HUES6 (cell line): ENCODE measurements around the gene METAP1D.
"Not testable (repeated sequence)": the region's sequence is repeated elsewhere in the genome, so short reads cannot be mapped to it uniquely, and the experiment has no call there.

ENCODE experiments used
- H3K27ac ChIP-seq: 2 replicates; pipeline ENCODE4 v1.7.0; 2013; ENCODE audit warnings: low read depth, mild to moderate bottlenecking, low read length, inconsistent platforms
- H3K27me3 ChIP-seq: 2 replicates; pipeline ENCODE4 v1.6.1; 2013; ENCODE audit warnings: low read length; ENCODE audit not compliant: control insufficient read depth, insufficient read depth
- H3K36me3 ChIP-seq: 2 replicates; pipeline ENCODE4 v1.6.1; 2013; ENCODE audit warnings: low read length; ENCODE audit not compliant: control insufficient read depth, insufficient read depth
- H3K4me1 ChIP-seq: 2 replicates; pipeline ENCODE4 v1.6.1; 2013; ENCODE audit warnings: low read length; ENCODE audit not compliant: control insufficient read depth, insufficient read depth
- H3K4me3 ChIP-seq: 2 replicates; pipeline ENCODE4 v1.5.1; 2013; ENCODE audit warnings: low read depth, low read length
- H3K9ac ChIP-seq: one replicate; pipeline ENCODE4 v1.6.1; 2013; ENCODE audit warnings: mild to moderate bottlenecking, low read length
- H3K9me3 ChIP-seq: 2 replicates; pipeline ENCODE4 v1.6.1; 2013; ENCODE audit warnings: low read depth, low read length; ENCODE audit not compliant: control insufficient read depth, insufficient read depth

Gene METAP1D

DNA sequence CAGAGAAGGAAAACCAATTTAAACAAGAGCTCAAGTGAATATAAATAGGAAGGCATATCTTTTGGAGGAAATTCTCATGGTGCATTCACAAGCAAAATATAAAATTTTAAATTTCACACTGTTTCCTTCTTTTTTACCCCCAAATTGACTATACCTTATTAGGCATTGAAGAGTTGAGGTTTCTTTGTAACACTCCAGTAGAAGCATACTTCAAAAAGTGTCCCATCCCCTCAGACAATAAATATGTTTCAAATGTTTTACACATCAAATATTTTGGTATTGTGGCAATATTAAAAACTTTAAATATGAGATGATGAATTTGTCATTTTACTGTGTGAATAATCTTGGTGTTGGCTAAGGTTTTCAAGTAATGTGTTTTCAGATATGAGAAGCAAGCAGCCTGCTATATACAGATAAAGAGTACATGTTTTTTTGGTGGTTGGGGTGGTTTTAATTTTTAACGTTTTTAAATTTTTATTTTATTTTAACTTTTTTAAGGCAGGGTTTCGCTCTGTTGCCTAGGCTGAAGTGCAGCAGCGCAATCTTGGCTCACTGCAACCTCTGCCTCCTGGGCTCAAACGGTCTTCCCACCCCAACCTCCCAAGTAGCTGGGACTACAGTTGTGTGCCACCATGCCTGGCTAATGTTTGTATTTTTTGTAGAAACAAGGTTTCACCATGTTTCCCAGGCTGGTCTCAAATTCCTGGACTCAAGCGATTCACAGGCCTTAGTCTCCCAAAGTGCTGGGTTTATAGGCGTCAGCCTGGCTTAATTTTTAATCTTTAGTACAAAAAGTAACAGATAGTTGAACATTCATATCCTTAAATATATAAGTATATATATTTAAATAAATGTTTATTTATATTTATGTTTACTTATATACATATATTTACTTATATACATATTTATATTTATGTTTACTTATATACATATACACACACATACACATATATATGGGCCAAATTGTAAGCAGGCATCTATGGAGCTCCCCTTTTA is 49.1 kb downstream of the METAP1D start:
- no peaks in the 10 kb centered on the region for H3K27me3 ChIP-seq
- no peak overlapping the region for H3K4me3 ChIP-seq
- no peaks in the 10 kb centered on the region for H3K36me3 ChIP-seq
- H3K27ac ChIP-seq, result no peak overlapping the region
- peaks cover 5% of the 10 kb centered on the region; the same call in 1 of the 2 replicates for H3K4me1 ChIP-seq
- H3K9me3 ChIP-seq, result no peaks in the 10 kb centered on the region
- no peak overlapping the region for H3K9ac ChIP-seq

DNA sequence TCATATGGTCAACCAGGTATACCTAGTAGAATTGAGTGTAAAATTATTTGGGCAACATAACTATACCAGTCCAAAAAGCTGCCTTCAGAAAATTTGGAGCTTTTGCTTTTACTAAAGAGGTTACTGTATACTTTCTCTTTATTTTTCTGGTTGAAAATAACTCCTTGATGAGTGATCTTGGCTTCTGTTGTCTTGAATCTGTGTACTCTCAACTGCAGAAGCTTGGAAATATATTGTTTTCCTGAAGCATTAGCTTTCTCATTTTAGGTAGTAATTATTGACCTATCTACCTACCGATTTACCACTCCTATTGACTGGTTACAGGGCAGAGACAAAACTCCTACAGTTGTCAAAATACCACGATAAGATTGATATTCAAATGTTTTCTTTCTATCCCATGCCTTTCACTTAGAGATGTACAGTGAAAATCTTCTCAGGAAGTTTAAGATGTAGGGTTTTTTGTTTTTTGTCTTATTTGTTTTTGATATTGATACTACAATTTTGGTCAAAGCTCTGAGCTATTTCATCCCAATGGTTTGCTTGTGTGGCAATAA is 49.9 kb downstream of the METAP1D start:
- Histone ChIP-seq H3K9ac (no peak overlapping the region), H3K36me3 (no peaks in the 10 kb centered on the region), H3K9me3 (no peaks in the 10 kb centered on the region), H3K4me1 (peaks cover 5% of the 10 kb centered on the region; the same call in 1 of the 2 replicates), H3K4me3 (no peak overlapping the region), H3K27me3 (no peaks in the 10 kb centered on the region), H3K27ac (no peak overlapping the region)

DNA sequence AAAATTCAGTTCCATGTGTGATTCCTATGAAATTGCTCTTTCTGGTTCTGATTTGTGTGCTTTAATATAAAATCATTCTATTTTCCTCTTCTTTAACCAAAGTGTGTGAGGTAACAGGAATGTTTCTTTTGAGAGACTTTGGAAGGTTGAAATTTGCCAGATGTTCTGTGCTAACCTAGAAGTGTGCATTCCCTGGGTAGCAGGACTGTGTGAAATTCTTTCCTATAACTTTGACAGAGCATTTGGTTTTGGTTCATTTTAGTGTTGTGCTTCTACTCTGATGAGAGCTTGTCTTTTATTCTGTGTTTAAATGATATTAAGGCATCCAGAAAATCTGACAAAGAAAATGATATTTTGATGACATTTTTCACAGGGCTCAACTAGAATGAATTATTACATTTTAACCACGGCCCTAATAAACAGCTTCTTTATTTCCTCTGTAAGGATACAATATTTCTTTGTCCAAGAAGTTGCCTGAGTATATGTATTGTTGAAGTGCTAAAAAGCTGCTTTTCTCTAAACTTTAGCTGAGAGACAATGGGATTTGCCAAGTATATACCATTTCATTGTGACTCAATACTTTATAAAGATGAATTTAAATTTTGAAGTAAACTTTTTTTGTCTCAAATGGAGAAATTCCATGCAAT is 50.8 kb downstream of the METAP1D start:
- Histone ChIP-seq H3K9ac (no peak overlapping the region), H3K36me3 (no peaks in the 10 kb centered on the region), H3K27ac (no peak overlapping the region), H3K4me1 (peaks cover 5% of the 10 kb centered on the region; the same call in 1 of the 2 replicates), H3K27me3 (no peaks in the 10 kb centered on the region), H3K4me3 (no peak overlapping the region), H3K9me3 (no peaks in the 10 kb centered on the region)

DNA sequence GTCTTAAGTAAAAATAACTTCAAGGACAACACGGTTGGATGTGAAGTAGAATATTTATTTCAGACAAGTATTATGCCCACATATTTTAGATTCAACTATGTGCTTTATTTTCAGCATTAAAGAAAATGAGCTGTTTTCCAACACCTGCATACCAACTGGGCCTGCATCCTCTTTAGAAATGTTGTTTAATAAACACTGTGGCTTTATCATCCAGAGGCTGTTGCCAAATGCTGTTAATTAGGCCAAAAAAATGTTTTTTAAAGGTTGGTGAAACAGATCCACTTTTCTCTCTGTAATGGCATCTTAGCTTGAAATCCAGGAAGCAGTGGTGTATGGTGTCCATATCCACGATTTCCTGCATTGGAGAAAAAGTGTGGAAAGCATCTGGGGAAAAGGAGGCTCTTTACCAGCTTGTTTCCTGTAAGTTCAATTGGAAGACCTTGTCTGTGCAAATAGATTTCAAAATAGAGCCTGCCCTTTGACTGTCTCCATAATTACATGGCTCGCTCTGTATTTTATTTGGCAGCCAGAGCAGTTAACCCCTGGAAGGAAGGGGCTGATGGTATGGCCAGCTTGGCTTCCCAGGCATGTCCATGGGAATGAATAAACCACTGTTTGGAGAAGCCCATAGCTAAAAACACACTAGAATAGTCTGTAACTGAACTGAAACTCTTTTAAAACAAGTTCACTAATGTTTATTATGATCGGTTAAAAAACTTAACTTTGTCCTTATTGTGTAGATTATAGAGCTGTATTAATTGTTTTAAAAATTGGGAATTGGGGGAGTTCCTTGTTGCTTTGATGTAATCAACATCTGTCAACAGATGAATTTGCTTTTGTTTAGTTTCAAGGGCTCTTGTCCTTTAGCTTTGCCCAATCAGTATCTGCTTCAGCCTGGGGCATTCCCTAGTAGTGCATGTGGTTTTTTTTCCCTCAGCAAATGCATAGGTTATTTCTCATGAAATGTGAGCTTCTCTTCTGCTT is 52.5 kb downstream of the METAP1D start:
- Histone ChIP-seq H3K27me3 (no peaks in the 10 kb centered on the region), H3K9me3 (no peaks in the 10 kb centered on the region), H3K9ac (no peak overlapping the region), H3K36me3 (no peaks in the 10 kb centered on the region), H3K4me1 (peaks cover 5% of the 10 kb centered on the region; the same call in 1 of the 2 replicates), H3K4me3 (no peak overlapping the region), H3K27ac (no peak overlapping the region)

DNA sequence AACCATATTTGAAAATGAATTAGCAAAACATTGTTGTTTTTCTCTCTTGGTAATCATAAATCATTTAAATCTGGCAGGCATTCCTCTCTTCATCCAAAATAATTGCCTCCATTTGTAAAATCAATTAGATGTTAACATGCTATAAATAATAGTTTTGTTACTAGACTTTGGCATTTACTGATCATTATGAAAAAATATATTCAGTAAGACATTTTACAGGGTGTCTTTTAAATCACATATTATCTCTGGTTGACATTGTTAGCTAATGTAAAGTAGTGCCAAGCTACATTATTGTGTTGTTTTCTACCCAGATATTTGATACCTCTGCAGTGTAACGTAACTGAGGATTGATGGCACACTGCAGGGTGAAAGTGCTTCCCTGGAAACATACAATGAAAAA is 53.7 kb downstream of the METAP1D start:
- Histone ChIP-seq H3K4me1 (peaks cover 5% of the 10 kb centered on the region; the same call in 1 of the 2 replicates), H3K27ac (no peak overlapping the region), H3K36me3 (no peaks in the 10 kb centered on the region), H3K4me3 (no peak overlapping the region), H3K27me3 (no peaks in the 10 kb centered on the region), H3K9me3 (no peaks in the 10 kb centered on the region), H3K9ac (no peak overlapping the region)

DNA sequence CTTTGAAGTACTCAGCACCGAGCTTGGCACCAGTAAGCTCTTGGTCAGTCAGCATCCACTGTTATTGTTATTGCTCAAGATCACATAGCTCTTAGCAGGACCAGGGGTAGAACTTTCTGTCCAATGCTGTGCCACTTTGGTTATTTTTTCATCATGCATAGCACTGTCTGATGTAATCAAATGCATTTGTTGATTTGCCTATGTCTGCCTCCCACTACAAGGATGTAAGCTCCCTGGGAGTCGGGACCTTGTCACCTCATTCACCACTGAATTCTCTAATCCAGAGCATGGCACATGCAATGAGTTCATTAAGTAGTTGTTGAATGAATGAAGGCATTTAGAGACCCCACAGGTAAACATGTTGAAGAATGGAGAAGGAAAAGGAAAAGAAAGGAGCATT is 56.5 kb downstream of the METAP1D start:
- no peaks in the 10 kb centered on the region for H3K9me3 ChIP-seq
- no peak overlapping the region for H3K9ac ChIP-seq

DNA sequence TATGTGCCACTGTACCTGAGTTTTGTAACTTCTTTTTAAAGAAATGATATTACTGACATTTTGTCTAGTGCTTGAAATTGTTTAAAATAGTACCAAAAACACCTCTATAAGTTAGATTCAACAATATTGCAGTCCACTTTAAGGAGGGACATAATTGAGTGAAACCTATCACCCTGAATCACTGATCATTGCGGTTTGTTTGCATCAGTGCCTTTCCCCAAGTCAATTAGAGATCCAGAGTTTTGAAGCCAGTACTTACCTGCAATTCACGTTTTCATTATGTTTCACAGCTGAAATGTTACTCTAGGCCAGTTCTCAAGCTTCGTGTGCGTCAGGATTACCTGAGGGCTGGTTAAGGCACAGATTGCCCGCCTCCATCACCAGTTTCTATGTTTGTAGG is 58.9 kb downstream of the METAP1D start:
- Histone ChIP-seq H3K9me3 (no peaks in the 10 kb centered on the region), H3K36me3 (no peaks in the 10 kb centered on the region), H3K27me3 (no peaks in the 10 kb centered on the region), H3K4me1 (no peaks in the 10 kb centered on the region), H3K27ac (no peak overlapping the region), H3K4me3 (no peak overlapping the region), H3K9ac (no peak overlapping the region)

More for the DNA sequence above, 56.5 kb downstream of the METAP1D start:
- Histone ChIP-seq H3K4me3 (no peak overlapping the region), H3K27ac (no peak overlapping the region), H3K27me3 (no peaks in the 10 kb centered on the region), H3K36me3 (no peaks in the 10 kb centered on the region), H3K4me1 (peaks cover 5% of the 10 kb centered on the region; the same call in 1 of the 2 replicates)

DNA sequence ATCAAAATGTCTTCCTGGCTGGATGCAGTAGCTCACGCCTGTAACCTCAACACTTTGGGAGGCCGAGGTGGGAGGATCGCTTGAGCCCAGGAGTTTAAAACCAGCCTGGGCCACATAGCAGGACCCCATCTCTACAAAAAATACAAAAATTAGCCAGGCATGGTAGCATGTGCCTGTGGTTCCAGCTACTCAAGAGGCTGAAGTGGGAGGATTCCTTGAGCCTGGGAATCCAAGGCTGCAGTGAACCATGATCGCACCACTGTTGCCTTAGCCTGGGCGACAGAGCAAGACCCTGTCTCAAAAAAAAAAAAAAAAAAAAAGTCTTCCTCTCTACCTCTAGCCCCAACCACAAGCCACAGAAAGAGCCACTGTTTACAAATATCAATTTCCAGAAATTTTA is 60.4 kb downstream of the METAP1D start:
- not testable (repeated sequence) for H3K4me1 ChIP-seq, H3K27ac ChIP-seq, H3K27me3 ChIP-seq, H3K36me3 ChIP-seq, H3K9me3 ChIP-seq, H3K9ac ChIP-seq, H3K4me3 ChIP-seq

DNA sequence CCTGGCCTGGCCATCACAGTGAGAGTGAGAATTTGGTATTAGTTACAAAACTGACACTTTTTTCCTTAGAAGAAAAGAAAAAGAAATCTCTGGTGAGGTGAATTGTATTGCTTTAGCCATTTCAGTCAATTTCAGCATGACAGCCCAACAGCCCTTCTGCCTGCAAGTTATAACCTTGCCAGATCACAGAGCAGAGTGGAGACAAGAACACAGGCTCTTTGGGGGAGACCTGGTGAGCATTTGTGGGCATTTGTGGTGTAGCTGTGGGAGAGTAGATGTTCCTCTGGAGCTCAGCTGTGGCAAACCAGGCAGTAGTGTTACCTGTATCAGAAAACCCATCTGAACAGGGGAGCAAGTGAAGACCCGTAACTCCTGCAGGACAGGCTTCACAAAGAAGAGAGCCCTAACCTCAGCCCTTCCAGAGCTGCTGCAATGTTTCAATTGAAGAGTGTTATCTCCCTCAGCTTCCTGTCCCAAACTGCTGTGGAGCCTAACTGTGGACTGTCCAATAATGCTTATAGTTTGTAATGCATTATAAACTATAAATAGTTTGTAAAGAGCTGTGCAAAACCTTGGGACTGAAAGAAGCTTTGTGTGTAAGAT is 62.8 kb downstream of the METAP1D start:
- Histone ChIP-seq H3K4me3 (no peak overlapping the region), H3K9ac (no peak overlapping the region), H3K9me3 (no peaks in the 10 kb centered on the region), H3K27ac (no peak overlapping the region), H3K4me1 (no peaks in the 10 kb centered on the region), H3K36me3 (no peaks in the 10 kb centered on the region), H3K27me3 (no peaks in the 10 kb centered on the region)

DNA sequence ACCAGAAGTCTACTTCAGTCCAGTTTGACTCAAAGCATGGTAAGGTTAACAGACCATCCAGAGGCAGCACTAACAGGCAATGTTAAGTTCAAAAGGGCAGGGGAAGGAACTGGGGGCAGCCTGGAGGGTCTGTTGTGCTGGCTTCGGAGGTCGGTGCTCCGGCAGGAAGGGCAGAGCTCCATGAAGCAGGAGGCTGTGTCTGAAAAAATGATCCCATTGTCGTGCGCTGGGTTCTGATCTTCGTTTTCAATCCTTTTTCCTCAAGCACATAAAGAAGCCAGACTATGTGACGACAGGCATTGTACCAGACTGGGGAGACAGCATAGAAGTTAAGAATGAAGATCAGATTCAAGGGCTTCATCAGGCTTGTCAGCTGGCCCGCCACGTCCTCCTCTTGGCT is 63.7 kb downstream of the METAP1D start:
- no peak overlapping the region for H3K27ac ChIP-seq
- no peak overlapping the region for H3K4me3 ChIP-seq
- H3K9ac ChIP-seq, result no peak overlapping the region
- H3K9me3 ChIP-seq, result no peaks in the 10 kb centered on the region
- no peaks in the 10 kb centered on the region for H3K4me1 ChIP-seq
- no peaks in the 10 kb centered on the region for H3K36me3 ChIP-seq
- no peaks in the 10 kb centered on the region for H3K27me3 ChIP-seq
